ENCODE measurements around the gene TRIM61. TPM values are rescaled to one million over a fixed set of nuclear protein-coding genes. Genes with fewer than 3 reads are reported as not detected.
"Not testable (repeated sequence)": the region's sequence is repeated elsewhere in the genome, so short reads cannot be mapped to it uniquely, and the experiment has no call there.

TRIM61 gene
- total RNA-seq = under 1 TPM in 1 of 2 donors, not detected in 1; 0.95 TPM

GRCh38 chr4:164977243-164978164 lies at the start of gene TRIM61:
Gene TRIM61, minus strand, starts transcription at chr4:164977657. Its CDS starts 7,655 bp downstream, at chr4:164970002.
- H3K4me1 ChIP-seq (ENCODE audit: control insufficient read depth in 1 of 2, low read depth in 2 of 2) = no peaks in the 10 kb centered on the region
- H3K36me3 ChIP-seq = no peaks in the 10 kb centered on the region
- no peak for ATAC-seq (ENCODE audit: insufficient number of reproducible peaks, low FRiP score, low read depth)
- H3K9me3 ChIP-seq = no peaks in the 10 kb centered on the region
- H3K4me3 ChIP-seq = peak within 1 kb of the TSS; percentile 79
- no peaks in the 10 kb centered on the region for H3K27me3 ChIP-seq (replicated peaks; ENCODE audit: insufficient read depth)
- no peak within 1 kb of the TSS for H3K27ac ChIP-seq
- no peak for TF ChIP-seq CTCF (IDR thresholded peaks at IDR 0.05)
- DNase-seq (ENCODE audit: low spot score) = no peak

- not testable (repeated sequence) for ATAC-seq (ENCODE audit: insufficient number of reproducible peaks, low FRiP score, low read depth); H3K4me1 ChIP-seq (ENCODE audit: control insufficient read depth in 1 of 2, low read depth in 2 of 2); H3K4me3 ChIP-seq; H3K36me3 ChIP-seq; H3K9me3 ChIP-seq; H3K27ac ChIP-seq; DNase-seq (ENCODE audit: low spot score); H3K27me3 ChIP-seq (replicated peaks; ENCODE audit: insufficient read depth)
Measured at GRCh38 chr4:165025782-165026181, 48.3 kb upstream of the TRIM61 start.

- ATAC-seq (ENCODE audit: insufficient number of reproducible peaks, low FRiP score, low read depth); H3K27ac ChIP-seq: not testable (repeated sequence)
Measured at GRCh38 chr4:165019995-165020394, 42.5 kb upstream of the TRIM61 start.

GRCh38 chr4:165016971-165017370 lies 39.5 kb upstream of the TRIM61 start:
- no peaks in the 10 kb centered on the region for H3K9me3 ChIP-seq
- no peaks in the 10 kb centered on the region for H3K4me1 ChIP-seq (ENCODE audit: control insufficient read depth in 1 of 2, low read depth in 2 of 2)
- no peaks in the 10 kb centered on the region for H3K36me3 ChIP-seq
- DNase-seq (ENCODE audit: low spot score) = no peak
- TF ChIP-seq CTCF (IDR thresholded peaks at IDR 0.05) = no peak
- ATAC-seq (ENCODE audit: insufficient number of reproducible peaks, low FRiP score, low read depth) = no peak
- H3K27ac ChIP-seq = no peak overlapping the region
- H3K27me3 ChIP-seq (replicated peaks; ENCODE audit: insufficient read depth) = no peaks in the 10 kb centered on the region
- no peak overlapping the region for H3K4me3 ChIP-seq

More at GRCh38 chr4:165019995-165020394, 42.5 kb upstream of the TRIM61 start:
- H3K36me3 ChIP-seq; DNase-seq (ENCODE audit: low spot score); H3K9me3 ChIP-seq; H3K4me1 ChIP-seq (ENCODE audit: control insufficient read depth in 1 of 2, low read depth in 2 of 2); H3K27me3 ChIP-seq (replicated peaks; ENCODE audit: insufficient read depth); H3K4me3 ChIP-seq: not testable (repeated sequence)

- Histone ChIP-seq H3K4me1 (ENCODE audit: control insufficient read depth in 1 of 2, low read depth in 2 of 2) (no peaks in the 10 kb centered on the region), H3K4me3 (no peak overlapping the region), H3K9me3 (no peaks in the 10 kb centered on the region), H3K36me3 (no peaks in the 10 kb centered on the region), H3K27ac (no peak overlapping the region), H3K27me3 (replicated peaks; ENCODE audit: insufficient read depth) (no peaks in the 10 kb centered on the region)
- no peak for ATAC-seq (ENCODE audit: insufficient number of reproducible peaks, low FRiP score, low read depth)
- no peak for TF ChIP-seq CTCF (IDR thresholded peaks at IDR 0.05)
- DNase-seq (ENCODE audit: low spot score) = no peak
Measured at GRCh38 chr4:165013691-165014090, 36.2 kb upstream of the TRIM61 start.

- Histone ChIP-seq H3K4me1 (ENCODE audit: control insufficient read depth in 1 of 2, low read depth in 2 of 2) (no peaks in the 10 kb centered on the region), H3K4me3 (no peak overlapping the region), H3K27ac (no peak overlapping the region), H3K36me3 (no peaks in the 10 kb centered on the region), H3K9me3 (no peaks in the 10 kb centered on the region), H3K27me3 (replicated peaks; ENCODE audit: insufficient read depth) (no peaks in the 10 kb centered on the region)
- no peak for ATAC-seq (ENCODE audit: insufficient number of reproducible peaks, low FRiP score, low read depth)
- DNase-seq (ENCODE audit: low spot score) = no peak
- TF ChIP-seq CTCF (IDR thresholded peaks at IDR 0.05) = no peak
Measured at GRCh38 chr4:165011403-165011802, 33.9 kb upstream of the TRIM61 start.
